ENCODE measurements around the gene COL4A5. TPM values are rescaled to one million over a fixed set of nuclear protein-coding genes. Genes with fewer than 3 reads are reported as not detected.

COL4A5 gene
- total and polyA plus RNA-seq, 2 donors (not counting 3 experiments of a cell fraction or from before 2014, with no cell fraction given): 15.4 to 28.8 TPM

DNA sequence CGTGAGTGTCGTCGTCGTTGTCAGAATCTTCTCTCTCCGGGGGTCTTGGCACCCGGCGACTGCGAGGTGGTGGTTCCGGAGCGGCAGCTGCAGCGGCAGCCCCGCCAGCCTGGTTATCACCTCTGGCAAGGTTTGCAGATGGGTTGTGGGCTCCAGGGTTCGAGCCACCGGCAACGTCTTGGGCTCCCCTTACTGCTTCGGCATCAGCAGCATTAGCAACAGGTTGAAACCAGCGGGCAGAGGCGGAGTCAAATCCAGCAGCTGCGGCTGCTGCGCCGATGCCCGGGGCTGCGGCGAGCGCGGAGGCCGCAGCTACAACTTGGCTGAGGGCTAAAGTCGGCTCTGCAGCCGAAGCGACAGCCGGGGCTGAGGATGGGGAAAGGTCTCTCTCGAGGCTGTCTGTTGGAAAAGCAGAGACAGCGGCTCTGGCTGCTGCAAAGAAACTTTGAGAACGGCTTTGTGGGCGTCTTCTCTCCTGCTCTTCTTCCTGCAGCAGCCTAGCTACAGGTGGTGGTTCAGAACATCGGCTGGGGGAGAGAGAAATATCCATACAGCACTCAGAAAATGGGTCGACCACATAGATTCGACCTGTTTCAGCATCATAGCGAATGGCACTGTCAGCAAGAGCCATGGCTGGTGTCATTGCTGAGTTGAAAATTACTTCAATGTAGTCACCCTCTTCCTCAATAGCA, 293.1 kb downstream of the COL4A5 start:
- H3K4me3 ChIP-seq (replicated peaks in 1 of 3; ENCODE audit: insufficient read depth in 1 of 3, low read depth in 1 of 3, low read length in 3 of 3): no peak overlapping the region
- BruUV-seq (replicated peaks): no TSS peak
- TF ChIP-seq, protein P1, sequence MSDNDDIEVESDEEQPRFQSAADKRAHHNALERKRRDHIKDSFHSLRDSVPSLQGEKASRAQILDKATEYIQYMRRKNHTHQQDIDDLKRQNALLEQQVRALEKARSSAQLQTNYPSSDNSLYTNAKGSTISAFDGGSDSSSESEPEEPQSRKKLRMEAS (IDR thresholded peaks at IDR 0.05; ENCODE audit: insufficient read depth, insufficient read length): no peak
- TF ChIP-seq MYC (IDR thresholded peaks at IDR 0.05; ENCODE audit: low read depth, low read length) (no peak), EZH2 (IDR thresholded peaks at IDR 0.05; ENCODE audit: borderline replicate concordance, low read depth, low read length, severe bottlenecking) (peak; percentile 84)
- no peaks in the 10 kb centered on the region for H3K9me1 ChIP-seq (replicated peaks; ENCODE audit: control insufficient read depth, extremely low read depth, insufficient read depth, low read length)
- H3K9ac ChIP-seq (replicated peaks; ENCODE audit: extremely low read depth, insufficient read depth, low read length): no peak overlapping the region
- DNase-seq (ENCODE audit: low read depth, low spot score) (no peak), FAIRE-seq (peak; percentile 26)
- intact Hi-C loops (cut with micrococcal nuclease) (no loop called here), dilution Hi-C loops (cut with MboI; ENCODE audit: extremely low pct_ligation_motif_present, low sequenced_read_pairs) (no loop called here)
- ChIA-PET POLR2A (no interaction called here), CTCF (interaction anchor here (1.6 kb wide), 1 partner anchor 33 kb away, joined by 6 read pairs; no protein-coding TSS in a partner anchor)
- no peaks in the 10 kb centered on the region for H3K36me3 ChIP-seq (ENCODE audit: control insufficient read depth in 2 of 2, extremely low read depth in 1 of 2, insufficient read depth in 2 of 2, low read length in 2 of 2)
- no peaks in the 10 kb centered on the region for H3K79me2 ChIP-seq (ENCODE audit: control insufficient read depth, insufficient read depth, low read length)
- H3K27ac ChIP-seq (ENCODE audit: insufficient read depth, low read depth, low read length): no peak overlapping the region
- peaks cover 45 to 73% of the 10 kb centered on the region in 2 experiments for H3K27me3 ChIP-seq (ENCODE audit: control insufficient read depth in 2 of 2, insufficient read depth in 2 of 2, low read length in 2 of 2)
- no peak overlapping the region for H2AFZ ChIP-seq (ENCODE audit: low read depth, low read length)
- H4K20me1 ChIP-seq (replicated peaks; ENCODE audit: control insufficient read depth, extremely low read depth, insufficient read depth, low read length): no peaks in the 10 kb centered on the region
- peaks cover 4% of the 10 kb centered on the region for H3K4me1 ChIP-seq (ENCODE audit: control insufficient read depth, extremely low read depth, insufficient read depth, low read length)
- H3K4me2 ChIP-seq (ENCODE audit: insufficient read depth, low read length): no peak overlapping the region
- no peaks in the 10 kb centered on the region for H3K9me3 ChIP-seq (replicated peaks; ENCODE audit: control insufficient read depth, insufficient read depth, low read length)

DNA sequence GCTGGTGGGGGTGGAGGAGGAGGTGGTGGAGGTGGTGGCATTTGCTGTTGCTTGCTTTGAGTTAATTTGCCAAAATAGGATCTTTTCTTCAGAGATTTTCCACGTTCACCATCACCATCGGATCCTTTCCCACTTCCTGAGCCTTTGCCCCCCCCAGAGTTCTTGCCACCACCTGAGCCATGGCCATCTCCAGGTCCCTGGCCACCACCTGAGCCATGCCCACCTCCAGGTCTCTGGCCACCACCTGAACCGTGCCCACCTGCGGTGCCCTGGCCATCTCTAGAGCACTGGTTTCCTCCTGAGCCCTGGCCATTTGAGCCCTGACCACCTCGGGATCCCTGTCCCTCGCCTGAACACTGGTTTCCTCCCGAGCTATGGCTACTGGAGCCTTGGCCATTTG, 294.8 kb downstream of the COL4A5 start:
- no peak for TF ChIP-seq MYC (IDR thresholded peaks at IDR 0.05; ENCODE audit: low read depth, low read length)
- Histone ChIP-seq H4K20me1 (replicated peaks; ENCODE audit: control insufficient read depth, extremely low read depth, insufficient read depth, low read length) (no peaks in the 10 kb centered on the region), H3K27ac (ENCODE audit: insufficient read depth, low read depth, low read length) (no peak overlapping the region), H3K79me2 (ENCODE audit: control insufficient read depth, insufficient read depth, low read length) (no peaks in the 10 kb centered on the region), H2AFZ (ENCODE audit: low read depth, low read length) (no peak overlapping the region), H3K36me3 (ENCODE audit: control insufficient read depth in 2 of 2, extremely low read depth in 1 of 2, insufficient read depth in 2 of 2, low read length in 2 of 2) (no peaks in the 10 kb centered on the region), H3K9me3 (replicated peaks; ENCODE audit: control insufficient read depth, insufficient read depth, low read length) (no peaks in the 10 kb centered on the region), H3K4me2 (ENCODE audit: insufficient read depth, low read length) (no peak overlapping the region), H3K27me3 (ENCODE audit: control insufficient read depth in 2 of 2, insufficient read depth in 2 of 2, low read length in 2 of 2) (peaks cover 49 to 72% of the 10 kb centered on the region in 2 experiments), H3K4me3 (replicated peaks in 1 of 3; ENCODE audit: insufficient read depth in 1 of 3, low read depth in 1 of 3, low read length in 3 of 3) (no peak overlapping the region), H3K9me1 (replicated peaks; ENCODE audit: control insufficient read depth, extremely low read depth, insufficient read depth, low read length) (no peaks in the 10 kb centered on the region), H3K4me1 (ENCODE audit: control insufficient read depth, extremely low read depth, insufficient read depth, low read length) (peaks cover 4% of the 10 kb centered on the region), H3K9ac (replicated peaks; ENCODE audit: extremely low read depth, insufficient read depth, low read length) (no peak overlapping the region)
- ChIA-PET CTCF (interaction anchor here (1.5 kb wide), 1 partner anchor 11 kb away, joined by 4 read pairs; no protein-coding TSS in a partner anchor), POLR2A (no interaction called here)
- intact Hi-C loops (cut with micrococcal nuclease): no loop called here
- DNase-seq (ENCODE audit: low read depth, low spot score) (no peak), FAIRE-seq (no peak)
- dilution Hi-C loops (cut with MboI; ENCODE audit: extremely low pct_ligation_motif_present, low sequenced_read_pairs): no loop called here
- no TSS peak for BruUV-seq (replicated peaks)
